Inferior parietal cortex (tissue), 1 donor: ENCODE data around the gene DOC2B.
"Not testable (repeated sequence)": the region's sequence is repeated elsewhere in the genome, so short reads cannot be mapped to it uniquely, and the experiment has no call there.

Experiments
- DNase-seq: peaks from one replicate; pipeline ENCODE4 v3.0.0-alpha.2; 2016; ENCODE audit errors: extremely low spot score

Gene DOC2B

DNA sequence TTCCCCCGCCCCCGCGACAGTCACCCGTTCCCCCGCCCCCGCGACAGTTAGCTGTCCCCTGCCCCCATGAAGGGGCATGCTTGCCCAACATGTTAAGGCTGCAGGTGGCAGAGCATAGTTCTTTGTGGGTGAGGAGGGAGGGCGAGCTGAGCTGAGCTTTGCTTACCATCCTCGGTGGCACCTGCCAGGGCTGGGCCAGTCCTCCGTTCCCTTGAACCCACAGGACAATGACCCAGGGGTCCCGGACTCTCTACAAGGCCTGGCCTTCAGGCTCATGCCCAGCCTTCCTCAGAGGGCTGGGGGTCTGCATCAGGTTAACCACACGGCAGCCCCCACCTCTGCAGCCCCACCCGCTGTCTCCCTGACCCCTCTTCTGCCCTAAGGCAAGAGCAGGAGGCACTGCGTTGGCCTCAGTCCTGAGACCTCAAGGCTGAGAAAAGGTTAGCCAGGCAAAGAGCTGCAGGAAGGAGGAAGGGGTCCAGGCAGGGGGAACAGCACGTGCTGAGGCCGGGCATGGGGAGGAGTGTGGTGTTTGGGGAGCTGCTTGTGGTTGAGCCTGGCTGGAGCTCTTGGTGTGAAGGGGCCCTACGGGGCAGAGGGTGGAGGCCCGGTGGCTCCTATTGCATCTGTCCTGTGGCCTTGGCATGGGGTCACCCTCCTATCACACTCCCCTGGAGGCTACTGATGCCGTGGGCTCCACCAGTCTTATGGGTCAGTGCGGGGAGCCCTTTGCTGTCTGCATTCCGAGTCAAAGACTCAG, 11.4 kb upstream of the DOC2B start:
- no peak for DNase-seq

DNA sequence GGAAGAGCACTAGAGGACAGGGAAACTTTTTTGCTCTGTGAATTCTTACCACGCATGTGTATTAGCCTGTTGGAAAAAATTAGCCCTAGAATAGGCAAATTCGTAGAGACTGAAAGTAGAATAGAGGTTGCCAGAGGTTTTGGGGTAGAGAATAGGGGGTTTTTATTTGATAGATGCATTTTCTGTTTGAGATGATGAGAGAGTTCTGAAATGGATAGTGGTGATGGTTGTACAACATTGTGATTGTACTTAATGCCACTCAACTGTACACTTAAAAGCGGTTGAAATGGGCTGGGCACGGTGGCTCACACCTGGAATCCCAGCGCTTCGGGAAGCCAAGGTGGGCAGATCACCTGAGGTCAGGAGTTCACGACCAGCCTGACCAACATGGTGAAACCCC, 8.0 kb upstream of the DOC2B start:
- DNase-seq = no peak

GRCh38 chr17:187130-187529, 5.7 kb upstream of the DOC2B start:
- no peak for DNase-seq

DNA sequence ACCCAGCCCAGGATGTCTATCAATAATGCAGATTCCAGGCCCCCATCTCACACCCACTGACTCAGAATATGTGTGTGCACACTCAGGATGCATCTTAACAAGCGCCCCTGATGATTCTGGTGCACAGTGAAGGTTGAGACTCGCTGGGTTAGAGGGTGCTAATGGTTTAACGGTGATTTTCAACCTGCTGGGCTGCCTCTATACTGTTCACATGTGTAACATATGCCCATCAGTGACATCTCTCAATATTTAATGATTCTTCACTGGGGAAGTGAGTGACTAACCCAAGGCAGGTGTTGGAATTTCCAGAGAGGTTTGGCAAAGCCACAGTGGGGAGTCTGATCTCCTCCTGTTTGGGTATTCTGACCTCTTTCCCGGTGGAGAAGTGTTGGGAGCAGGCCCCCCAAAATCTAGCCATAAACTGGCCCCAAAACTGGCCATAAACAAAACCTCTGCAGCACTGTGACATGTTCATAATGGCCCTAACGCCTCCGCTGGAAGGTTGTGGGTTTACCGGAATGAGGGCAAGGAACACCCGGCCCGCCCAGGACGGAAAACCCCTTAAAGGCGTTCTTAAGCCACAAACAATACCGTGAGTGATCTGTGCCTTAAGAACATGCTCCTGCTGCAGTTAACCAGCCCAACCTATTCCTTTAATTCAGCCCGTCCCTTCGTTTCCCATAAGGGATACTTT, 4.1 kb upstream of the DOC2B start:
- no peak for DNase-seq

- peak; percentile 39 for DNase-seq
These were observed 1.6 kb upstream of the DOC2B start for GRCh38 chr17:183021-183420.

DNA sequence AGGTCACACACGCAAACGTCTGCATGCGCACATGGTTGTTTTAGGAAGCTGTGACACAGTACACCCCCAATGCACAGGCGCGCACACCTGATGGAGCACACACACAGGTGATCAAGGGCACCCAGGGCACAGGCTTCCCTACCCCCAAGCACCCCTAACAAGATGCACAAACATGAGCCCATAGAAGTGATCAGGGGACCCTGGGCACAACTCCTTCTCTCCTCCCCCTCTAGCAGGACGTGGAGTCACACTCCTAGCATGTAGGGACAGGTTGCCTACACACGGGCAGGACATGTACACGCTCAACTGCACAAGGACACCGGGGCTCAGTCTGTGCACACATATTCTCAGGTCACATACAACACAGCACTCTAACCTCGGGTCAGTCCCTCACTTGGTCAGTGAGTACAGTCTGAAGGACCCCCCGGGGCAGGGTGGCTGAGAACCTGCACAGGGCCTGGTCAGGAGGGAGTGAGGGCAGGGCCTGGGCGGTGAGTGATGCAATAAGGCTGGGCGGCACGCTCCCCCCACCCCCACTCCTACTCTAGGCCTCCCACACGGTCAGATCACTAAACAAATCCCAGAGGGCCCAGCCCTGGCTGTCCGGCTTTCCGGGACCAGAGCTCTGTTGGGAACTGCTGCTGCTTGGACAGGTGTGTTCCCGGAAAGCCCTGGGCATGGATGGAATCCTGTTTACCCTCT, 751 bp upstream of the DOC2B start:
- no peak for DNase-seq

DNA sequence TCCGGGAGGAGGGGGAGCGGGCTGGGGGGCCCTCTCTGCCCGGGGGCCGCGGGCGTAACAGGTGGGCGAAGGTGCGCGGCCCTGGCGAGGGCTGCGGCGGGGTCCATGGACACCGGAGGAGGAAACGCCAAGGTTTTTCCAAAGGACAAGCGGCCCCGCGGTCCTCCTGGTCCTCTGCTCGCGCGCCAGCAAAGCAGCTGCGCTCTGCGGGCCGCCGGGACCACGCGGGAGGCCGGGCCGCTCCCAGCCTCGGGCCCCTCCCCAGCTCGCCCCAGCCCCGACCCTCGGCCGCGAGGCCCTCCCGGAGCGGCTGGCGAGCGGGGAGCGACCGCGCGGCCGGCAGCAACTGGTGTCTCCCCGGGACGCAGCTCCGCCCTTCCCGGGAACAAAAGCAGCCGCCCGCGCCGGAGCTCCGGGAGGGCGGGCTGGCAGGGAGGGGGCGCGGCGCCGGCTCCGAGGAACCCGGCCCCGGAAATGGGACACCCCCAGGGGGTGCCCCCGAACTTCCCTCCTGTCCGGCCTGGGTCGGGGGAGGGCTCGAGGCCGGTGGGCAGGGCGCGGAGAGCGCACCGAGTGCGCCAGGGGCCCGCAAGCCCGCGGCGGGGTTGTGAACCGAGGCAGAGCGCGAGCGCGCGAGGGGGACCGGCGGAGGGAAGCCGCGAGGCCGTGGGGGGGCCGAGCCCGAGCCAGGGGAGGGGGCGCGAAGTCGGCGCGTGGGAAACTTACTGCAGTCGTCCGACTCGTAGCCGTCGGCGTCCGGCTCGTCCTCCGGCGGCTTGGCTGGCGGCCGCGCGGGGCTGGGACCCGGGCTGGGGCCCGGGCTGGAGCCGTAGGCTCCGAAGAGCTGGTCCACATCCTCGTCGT, 837 bp downstream of the DOC2B start:
- DNase-seq = no peak

GRCh38 chr17:179781-180380, 1.6 kb downstream of the DOC2B start:
- no peak for DNase-seq

- DNase-seq = no peak
These were observed 2.4 kb downstream of the DOC2B start for GRCh38 chr17:179066-179432.

DNA sequence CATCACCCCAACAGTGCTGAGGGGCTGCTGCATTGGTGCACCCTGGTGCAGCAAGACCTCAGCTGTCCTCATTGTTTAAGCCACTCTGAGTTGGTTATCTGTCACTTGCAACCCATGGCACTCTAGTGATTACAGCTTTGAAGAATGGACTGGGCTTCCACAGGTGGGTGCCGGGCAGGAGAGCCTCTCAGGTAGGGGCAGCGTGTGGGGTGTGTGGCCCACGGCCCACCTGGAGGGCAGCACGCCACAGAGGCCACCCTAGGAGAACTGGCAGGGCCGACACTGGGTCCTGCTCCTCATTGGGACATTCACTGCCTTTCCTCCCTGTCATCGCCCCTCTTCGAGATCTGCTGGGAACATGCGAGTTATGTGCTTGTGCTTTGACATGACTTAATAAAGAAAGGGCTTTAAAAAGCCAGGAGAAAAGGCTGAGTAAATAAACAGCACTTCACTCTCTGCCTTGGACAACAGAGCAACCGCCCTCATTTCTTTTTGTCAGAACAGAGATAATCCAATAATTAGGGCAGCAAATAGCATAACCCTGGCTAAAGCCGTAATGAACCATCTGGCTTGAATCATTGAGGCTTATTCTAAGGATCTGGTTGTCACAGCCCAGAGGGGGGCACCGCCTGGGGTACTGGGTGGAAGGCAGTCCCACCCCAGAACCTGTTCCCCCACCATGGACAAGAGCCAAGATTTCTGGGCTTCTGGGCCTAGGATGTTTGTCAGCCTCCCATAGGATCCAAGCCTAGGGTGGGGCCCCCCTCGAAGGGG, 3.0 kb downstream of the DOC2B start:
- no peak for DNase-seq

DNA sequence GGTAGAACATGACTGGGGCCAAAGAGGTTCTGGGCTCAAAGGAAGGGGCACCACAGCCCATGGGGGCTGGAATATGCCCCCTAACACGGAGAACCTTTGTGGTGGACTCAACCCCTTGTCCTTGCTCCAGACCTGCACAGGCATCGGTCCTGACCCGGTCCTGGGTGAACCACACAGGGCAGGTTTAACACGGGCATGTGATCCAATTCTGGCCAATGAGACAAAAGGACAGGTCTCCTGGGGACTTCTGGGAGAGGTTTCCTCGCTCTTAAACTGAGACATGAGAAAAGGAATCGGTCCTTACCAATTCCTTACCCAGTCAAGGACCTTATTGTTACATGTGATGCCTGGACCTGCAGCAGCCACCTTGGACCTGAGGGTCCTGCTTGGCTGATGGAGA, 3.7 kb downstream of the DOC2B start:
- DNase-seq = no peak

- no peak for DNase-seq
These were observed 4.3 kb downstream of the DOC2B start for GRCh38 chr17:177155-177554.

GRCh38 chr17:173166-173911, 8.1 kb downstream of the DOC2B start:
- no peak for DNase-seq

DNA sequence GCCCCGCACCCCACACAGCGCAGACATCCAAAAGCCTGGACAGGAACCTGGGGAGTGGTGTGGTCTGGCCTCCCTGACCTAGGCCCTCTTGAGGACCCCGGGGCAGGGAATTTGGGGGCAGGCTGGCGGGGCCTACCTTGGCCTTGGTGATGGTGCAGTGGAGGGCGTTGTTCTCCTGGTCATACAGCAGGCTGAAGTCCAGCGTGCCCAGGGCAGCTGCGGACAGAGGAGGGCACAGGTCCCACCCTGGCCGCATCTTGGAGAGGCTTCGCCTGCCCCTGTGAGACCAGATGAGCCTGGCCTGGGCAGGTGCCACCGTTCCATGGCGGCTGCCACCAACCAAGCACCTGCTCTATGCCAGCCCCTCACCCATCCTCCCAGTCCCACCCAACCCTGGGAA, 9.0 kb downstream of the DOC2B start:
- DNase-seq = no peak

GRCh38 chr17:171871-172270, 9.6 kb downstream of the DOC2B start:
- no peak for DNase-seq

DNA sequence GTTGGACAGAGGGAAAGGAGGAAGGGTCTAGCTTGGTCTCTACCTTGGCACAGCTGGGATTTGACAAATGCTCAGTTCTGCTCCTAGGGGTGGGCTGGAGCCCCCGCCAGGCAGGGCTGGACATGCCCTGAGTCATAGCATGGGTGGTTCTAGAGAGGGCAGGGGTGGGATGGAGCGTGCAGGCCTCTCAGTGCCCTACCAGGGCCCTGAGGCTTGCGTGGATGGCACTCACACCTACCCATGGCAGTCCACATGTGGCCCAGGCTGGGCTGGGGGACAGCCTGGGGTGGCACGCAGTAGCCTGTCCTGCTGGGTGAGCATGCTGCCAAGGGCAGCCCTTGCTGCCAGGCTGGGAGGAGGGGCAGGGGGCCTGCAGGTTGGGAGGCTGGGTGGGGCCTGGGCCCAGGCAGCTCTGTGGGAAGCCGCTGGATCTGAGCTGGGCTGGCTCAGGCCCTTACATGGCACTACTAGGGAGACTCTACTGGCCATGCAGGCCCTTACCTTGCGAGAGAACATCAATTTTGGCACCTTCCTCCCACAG, 11.2 kb downstream of the DOC2B start:
- DNase-seq = no peak

- DNase-seq = not testable (repeated sequence)
These were observed 12.8 kb downstream of the DOC2B start for GRCh38 chr17:168614-169013.

DNA sequence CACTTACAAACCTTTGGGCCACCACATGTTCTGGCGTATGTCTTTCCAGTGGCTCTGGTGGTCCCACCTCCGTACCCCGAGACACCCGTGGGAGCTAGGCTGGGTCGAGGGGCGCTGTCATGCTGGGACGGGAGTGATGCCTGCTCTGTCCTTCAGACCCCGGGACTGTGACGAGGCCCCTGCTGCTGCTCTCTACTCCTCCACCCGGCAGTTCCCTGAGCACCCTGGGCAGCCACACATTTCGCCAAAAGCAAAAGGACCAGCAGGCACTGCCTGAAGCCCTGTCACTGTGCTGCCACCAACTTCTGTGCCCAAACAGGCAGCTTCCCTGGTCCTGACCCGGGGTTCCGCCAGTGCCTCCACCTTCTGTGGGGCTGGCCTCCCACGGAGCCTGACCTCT, 15.5 kb downstream of the DOC2B start:
- DNase-seq = no peak

GRCh38 chr17:164303-165235, 16.9 kb downstream of the DOC2B start:
- peak; percentile 60 for DNase-seq
